HCT116 (cell line): ENCODE data around the gene PRKCZ.

Source experiments
- CTCF ChIP-seq, 3 experiments: fragments of 200-600 bp in 1 of 3; sonication (generic) in 1 of 3; IDR thresholded peaks in 2 of 3; conservative IDR thresholded peaks in 1 of 3; 2 replicates each; pipeline ENCODE4 v1.5.1; 2012 to 2017; ENCODE audit warnings: low read depth in 2 of 3, low read length in 2 of 3, antibody characterized with exemption in 1 of 3, borderline replicate concordance in 1 of 3, control low read depth in 1 of 3, mild to moderate bottlenecking in 1 of 3, mixed read lengths in 1 of 3, mixed run types in 1 of 3, moderate library complexity in 1 of 3; ENCODE audit not compliant: insufficient read depth in 1 of 3
- EGR1 ChIP-seq: IDR thresholded peaks from 2 replicates; pipeline ENCODE4 v1.6.1; 2012; ENCODE audit warnings: low read depth
- EZH2 ChIP-seq: fragments of 200-600 bp; sonication (generic); IDR thresholded peaks from 2 replicates; pipeline ENCODE4 v1.6.1; 2017; ENCODE audit warnings: antibody characterized with exemption, mixed run types
- MAX ChIP-seq: IDR thresholded peaks from 2 replicates; pipeline ENCODE4 v1.6.1; 2012
- POLR2AphosphoS5 ChIP-seq: IDR thresholded peaks from 2 replicates; pipeline ENCODE4 v1.6.1; 2011; ENCODE audit warnings: mild to moderate bottlenecking, low read depth, low read length, moderate library complexity
- SIN3A ChIP-seq: IDR thresholded peaks from 2 replicates; pipeline ENCODE4 v1.6.1; 2012; ENCODE audit warnings: low read depth
- SP1 ChIP-seq: IDR thresholded peaks from 2 replicates; pipeline ENCODE4 v1.6.1; 2012; ENCODE audit warnings: low read depth
- SRF ChIP-seq: IDR thresholded peaks from 2 replicates; pipeline ENCODE4 v1.6.1; 2012; ENCODE audit warnings: low read depth
- TCF7L2 ChIP-seq: IDR thresholded peaks from 2 replicates; pipeline ENCODE4 v1.7.0; 2011; ENCODE audit warnings: borderline replicate concordance, inconsistent platforms; ENCODE audit not compliant: insufficient read depth, insufficient read length; ENCODE audit errors: extremely low read depth
- ZBTB33 ChIP-seq: IDR thresholded peaks from 2 replicates; pipeline ENCODE4 v1.6.1; 2011; ENCODE audit warnings: mild to moderate bottlenecking, low read length, moderate library complexity; ENCODE audit not compliant: insufficient replicate concordance; ENCODE audit errors: extremely low read depth
- ZNF274 ChIP-seq: fragments of 200-500 bp; sonication (Bioruptor generic); IDR thresholded peaks from 2 replicates; pipeline ENCODE4 v1.6.1; 2014; ENCODE audit warnings: mild to moderate bottlenecking, low read depth, low read length, inconsistent platforms
- TF ChIP-seq, protein P1 (sequence below): IDR thresholded peaks from 2 replicates; pipeline ENCODE4 v1.6.1; 2012; ENCODE audit warnings: low read depth

DNA sequence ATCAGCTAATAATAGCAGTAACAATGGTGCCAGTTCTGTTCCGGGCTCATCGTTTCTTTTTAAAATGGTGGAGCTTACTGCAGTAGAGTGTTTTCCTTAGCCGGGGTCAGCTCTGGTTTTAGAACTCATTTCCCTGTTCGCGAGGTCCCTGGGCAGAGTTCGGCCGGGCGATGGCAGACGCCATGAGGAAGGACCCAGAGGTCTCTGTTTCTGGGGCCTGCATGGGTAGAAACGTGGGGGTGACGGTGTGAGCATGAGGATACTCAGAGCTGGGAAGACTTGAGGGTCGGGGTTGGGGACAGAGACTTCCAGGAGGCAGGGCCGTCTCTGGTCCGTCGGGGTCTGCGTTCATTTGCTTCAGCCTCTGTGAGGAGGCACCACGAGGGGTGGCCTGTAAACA, 38.8 kb downstream of the PRKCZ start:
- TF ChIP-seq, protein P1, sequence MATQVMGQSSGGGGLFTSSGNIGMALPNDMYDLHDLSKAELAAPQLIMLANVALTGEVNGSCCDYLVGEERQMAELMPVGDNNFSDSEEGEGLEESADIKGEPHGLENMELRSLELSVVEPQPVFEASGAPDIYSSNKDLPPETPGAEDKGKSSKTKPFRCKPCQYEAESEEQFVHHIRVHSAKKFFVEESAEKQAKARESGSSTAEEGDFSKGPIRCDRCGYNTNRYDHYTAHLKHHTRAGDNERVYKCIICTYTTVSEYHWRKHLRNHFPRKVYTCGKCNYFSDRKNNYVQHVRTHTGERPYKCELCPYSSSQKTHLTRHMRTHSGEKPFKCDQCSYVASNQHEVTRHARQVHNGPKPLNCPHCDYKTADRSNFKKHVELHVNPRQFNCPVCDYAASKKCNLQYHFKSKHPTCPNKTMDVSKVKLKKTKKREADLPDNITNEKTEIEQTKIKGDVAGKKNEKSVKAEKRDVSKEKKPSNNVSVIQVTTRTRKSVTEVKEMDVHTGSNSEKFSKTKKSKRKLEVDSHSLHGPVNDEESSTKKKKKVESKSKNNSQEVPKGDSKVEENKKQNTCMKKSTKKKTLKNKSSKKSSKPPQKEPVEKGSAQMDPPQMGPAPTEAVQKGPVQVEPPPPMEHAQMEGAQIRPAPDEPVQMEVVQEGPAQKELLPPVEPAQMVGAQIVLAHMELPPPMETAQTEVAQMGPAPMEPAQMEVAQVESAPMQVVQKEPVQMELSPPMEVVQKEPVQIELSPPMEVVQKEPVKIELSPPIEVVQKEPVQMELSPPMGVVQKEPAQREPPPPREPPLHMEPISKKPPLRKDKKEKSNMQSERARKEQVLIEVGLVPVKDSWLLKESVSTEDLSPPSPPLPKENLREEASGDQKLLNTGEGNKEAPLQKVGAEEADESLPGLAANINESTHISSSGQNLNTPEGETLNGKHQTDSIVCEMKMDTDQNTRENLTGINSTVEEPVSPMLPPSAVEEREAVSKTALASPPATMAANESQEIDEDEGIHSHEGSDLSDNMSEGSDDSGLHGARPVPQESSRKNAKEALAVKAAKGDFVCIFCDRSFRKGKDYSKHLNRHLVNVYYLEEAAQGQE: no peak
- TF ChIP-seq EZH2 (no peak), SIN3A (no peak), ZBTB33 (no peak), MAX (no peak), CTCF (IDR thresholded peaks at IDR 0.05 in 2 of 3, conservative IDR thresholded peaks at IDR 0.05 in 1 of 3; ENCODE audit: borderline replicate concordance in 1 of 3, insufficient read depth in 1 of 3, low read depth in 2 of 3, low read length in 2 of 3) (no peak), TCF7L2 (no peak), ZNF274 (no peak), SP1 (no peak), SRF (no peak), EGR1 (no peak), POLR2AphosphoS5 (no peak)
